Glutamatergic neuron (in vitro differentiated cells): ENCODE measurements around the gene RFX7. TPM values are rescaled to one million over a fixed set of nuclear protein-coding genes. Genes with fewer than 3 reads are reported as not detected.

Source experiments
- DNase-seq: peaks from one replicate; pipeline ENCODE4 v3.0.0; 2022
- H3K27ac Mint-ChIP-seq: one replicate; pipeline ENCODE4 v1.8.0; 2020; ENCODE audit warnings: mild to moderate bottlenecking, mixed read lengths, inconsistent platforms; ENCODE audit not compliant: unreplicated experiment
- H3K27me3 Mint-ChIP-seq: one replicate; pipeline ENCODE4 v1.8.0; 2020; ENCODE audit warnings: mild to moderate bottlenecking, moderate library complexity, mixed read lengths, inconsistent platforms; ENCODE audit not compliant: unreplicated experiment
- H3K36me3 Mint-ChIP-seq: one replicate; pipeline ENCODE4 v1.8.0; 2020; ENCODE audit warnings: mild to moderate bottlenecking, mixed read lengths, inconsistent platforms; ENCODE audit not compliant: unreplicated experiment
- H3K4me1 Mint-ChIP-seq: one replicate; pipeline ENCODE4 v1.8.0; 2020; ENCODE audit warnings: mild to moderate bottlenecking, low read depth, mixed read lengths, inconsistent platforms; ENCODE audit not compliant: unreplicated experiment
- H3K4me3 Mint-ChIP-seq: one replicate; pipeline ENCODE4 v1.8.0; 2020; ENCODE audit warnings: mild to moderate bottlenecking, mixed read lengths, inconsistent platforms; ENCODE audit not compliant: unreplicated experiment
- H3K9me3 Mint-ChIP-seq: one replicate; pipeline ENCODE4 v1.8.0; 2020; ENCODE audit warnings: mild to moderate bottlenecking, moderate library complexity, mixed read lengths, inconsistent platforms; ENCODE audit not compliant: unreplicated experiment
- CTCF ChIP-seq: fragments of 200-600 bp; sonication (generic); IDR thresholded peaks from one replicate; pipeline ENCODE4 v1.5.0; 2021; ENCODE audit not compliant: partially characterized antibody, unreplicated experiment
- total RNA-seq: library from RNA; stranded (reverse); fragmentation: NEBNext Ultra II Directional; extraction: Animal tissue kit (Norgen Biotek cat#: 25700); gene quantifications from one replicate; pipeline ENCODE4 v1.2.1, GENCODE V29; 2021; ENCODE audit not compliant: unreplicated experiment

Gene RFX7
- total RNA-seq, 1 donor from 2014 or later = 34.1 TPM

- Mint-ChIP-seq H3K4me3 (no peak overlapping the region), H3K9me3 (peaks cover 12% of the 10 kb centered on the region), H3K27me3 (peaks cover 2% of the 10 kb centered on the region), H3K36me3 (peaks cover 29% of the 10 kb centered on the region), H3K4me1 (peaks cover 2% of the 10 kb centered on the region), H3K27ac (no peak overlapping the region)
- no peak for TF ChIP-seq CTCF
- DNase-seq = no peak
Observed at GRCh38 chr15:56150204-56150603, 93.5 kb downstream of the RFX7 start.

GRCh38 chr15:56148064-56148463, 95.6 kb downstream of the RFX7 start:
- Mint-ChIP-seq H3K36me3 (peaks cover 10% of the 10 kb centered on the region), H3K27me3 (no peaks in the 10 kb centered on the region), H3K4me1 (peaks cover 2% of the 10 kb centered on the region), H3K9me3 (peaks cover 5% of the 10 kb centered on the region), H3K27ac (no peak overlapping the region), H3K4me3 (no peak overlapping the region)
- no peak for DNase-seq
- TF ChIP-seq CTCF = no peak

- Mint-ChIP-seq H3K27me3 (no peaks in the 10 kb centered on the region), H3K9me3 (peaks cover 8% of the 10 kb centered on the region), H3K4me3 (no peak overlapping the region), H3K36me3 (peaks cover 15% of the 10 kb centered on the region), H3K4me1 (peaks cover 2% of the 10 kb centered on the region), H3K27ac (no peak overlapping the region)
- DNase-seq = no peak
- no peak for TF ChIP-seq CTCF
Observed at GRCh38 chr15:56146756-56147155, 96.9 kb downstream of the RFX7 start.

GRCh38 chr15:56128081-56128480, 115.6 kb downstream of the RFX7 start:
- TF ChIP-seq CTCF = no peak
- H3K36me3 Mint-ChIP-seq = peaks cover 42% of the 10 kb centered on the region
- peaks cover 6% of the 10 kb centered on the region for H3K9me3 Mint-ChIP-seq
- H3K4me1 Mint-ChIP-seq = no peaks in the 10 kb centered on the region
- H3K27me3 Mint-ChIP-seq = no peaks in the 10 kb centered on the region
- no peak overlapping the region for H3K4me3 Mint-ChIP-seq
- no peak for DNase-seq
- no peak overlapping the region for H3K27ac Mint-ChIP-seq

GRCh38 chr15:56126409-56126808, 117.3 kb downstream of the RFX7 start:
- H3K9me3 Mint-ChIP-seq = peaks cover 6% of the 10 kb centered on the region
- H3K27me3 Mint-ChIP-seq = peaks cover 2% of the 10 kb centered on the region
- H3K36me3 Mint-ChIP-seq = peaks cover 52% of the 10 kb centered on the region
- no peak for DNase-seq
- no peak overlapping the region for H3K27ac Mint-ChIP-seq
- H3K4me1 Mint-ChIP-seq = no peaks in the 10 kb centered on the region
- no peak overlapping the region for H3K4me3 Mint-ChIP-seq
- no peak for TF ChIP-seq CTCF
